Measurements from ENCODE around the gene EPDR1.

GRCh38 chr7:37952240-37952639, 31.8 kb downstream of the EPDR1 start:
- TF ChIP-seq, protein P1, sequence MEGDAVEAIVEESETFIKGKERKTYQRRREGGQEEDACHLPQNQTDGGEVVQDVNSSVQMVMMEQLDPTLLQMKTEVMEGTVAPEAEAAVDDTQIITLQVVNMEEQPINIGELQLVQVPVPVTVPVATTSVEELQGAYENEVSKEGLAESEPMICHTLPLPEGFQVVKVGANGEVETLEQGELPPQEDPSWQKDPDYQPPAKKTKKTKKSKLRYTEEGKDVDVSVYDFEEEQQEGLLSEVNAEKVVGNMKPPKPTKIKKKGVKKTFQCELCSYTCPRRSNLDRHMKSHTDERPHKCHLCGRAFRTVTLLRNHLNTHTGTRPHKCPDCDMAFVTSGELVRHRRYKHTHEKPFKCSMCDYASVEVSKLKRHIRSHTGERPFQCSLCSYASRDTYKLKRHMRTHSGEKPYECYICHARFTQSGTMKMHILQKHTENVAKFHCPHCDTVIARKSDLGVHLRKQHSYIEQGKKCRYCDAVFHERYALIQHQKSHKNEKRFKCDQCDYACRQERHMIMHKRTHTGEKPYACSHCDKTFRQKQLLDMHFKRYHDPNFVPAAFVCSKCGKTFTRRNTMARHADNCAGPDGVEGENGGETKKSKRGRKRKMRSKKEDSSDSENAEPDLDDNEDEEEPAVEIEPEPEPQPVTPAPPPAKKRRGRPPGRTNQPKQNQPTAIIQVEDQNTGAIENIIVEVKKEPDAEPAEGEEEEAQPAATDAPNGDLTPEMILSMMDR (IDR thresholded peaks at IDR 0.05; ENCODE audit: low read depth, low read length, missing input control): no peak
- TF ChIP-seq MAX (IDR thresholded peaks at IDR 0.05) (no peak), REST (IDR thresholded peaks at IDR 0.05) (no peak)
- TF ChIP-seq, protein P2, sequence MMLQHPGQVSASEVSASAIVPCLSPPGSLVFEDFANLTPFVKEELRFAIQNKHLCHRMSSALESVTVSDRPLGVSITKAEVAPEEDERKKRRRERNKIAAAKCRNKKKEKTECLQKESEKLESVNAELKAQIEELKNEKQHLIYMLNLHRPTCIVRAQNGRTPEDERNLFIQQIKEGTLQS (IDR thresholded peaks at IDR 0.05): no peak
